ENCODE data around the gene CLIC1.

Gene CLIC1

DNA sequence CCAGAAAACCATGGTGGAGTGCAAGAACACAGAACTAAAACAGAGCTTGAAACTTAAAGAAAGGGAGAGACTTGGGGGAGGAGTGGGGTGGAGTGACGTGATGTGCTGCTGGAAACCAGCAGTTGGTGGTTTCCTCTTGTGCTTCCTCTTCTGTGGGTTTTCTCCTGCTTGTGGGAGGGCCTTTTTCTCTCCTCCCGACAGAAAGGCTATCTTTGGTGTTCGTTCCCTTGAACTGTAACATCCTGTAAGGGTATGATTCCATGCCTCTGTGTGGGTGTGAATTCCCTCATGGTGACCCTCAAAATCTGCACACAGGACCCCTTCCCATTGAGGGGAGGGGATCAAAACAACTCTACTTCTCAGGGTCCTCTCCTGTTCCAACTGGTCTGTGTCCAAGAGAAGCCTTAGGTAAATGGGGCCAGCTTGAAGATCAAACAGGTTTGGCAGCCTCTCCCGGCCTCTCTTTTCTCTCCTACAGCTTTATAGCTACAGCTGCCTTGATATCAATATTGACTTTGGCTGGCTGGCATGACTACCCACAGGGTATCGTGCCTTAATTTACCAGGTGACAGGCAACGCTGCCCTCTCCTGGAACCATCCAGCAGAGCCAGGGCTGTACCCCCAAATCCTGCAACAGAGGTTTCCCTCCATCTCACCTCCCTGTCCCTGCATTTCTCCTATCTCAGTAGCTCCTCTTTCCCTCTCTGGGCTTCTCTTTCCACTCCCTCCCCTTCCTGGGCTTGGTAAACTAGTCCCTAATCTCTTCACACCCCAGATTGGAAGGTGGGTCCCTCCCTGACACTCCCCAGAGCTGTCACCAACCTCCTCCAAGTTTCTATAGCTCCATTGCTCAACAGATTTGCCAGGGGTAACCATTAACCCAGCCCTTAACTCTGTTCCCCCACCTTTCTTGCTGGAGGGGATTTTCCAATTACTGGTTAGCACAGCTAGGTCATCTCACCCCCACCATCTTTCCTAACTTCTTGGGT, 2.0 kb upstream of the CLIC1 start:
- no peak for DNase-seq

DNA sequence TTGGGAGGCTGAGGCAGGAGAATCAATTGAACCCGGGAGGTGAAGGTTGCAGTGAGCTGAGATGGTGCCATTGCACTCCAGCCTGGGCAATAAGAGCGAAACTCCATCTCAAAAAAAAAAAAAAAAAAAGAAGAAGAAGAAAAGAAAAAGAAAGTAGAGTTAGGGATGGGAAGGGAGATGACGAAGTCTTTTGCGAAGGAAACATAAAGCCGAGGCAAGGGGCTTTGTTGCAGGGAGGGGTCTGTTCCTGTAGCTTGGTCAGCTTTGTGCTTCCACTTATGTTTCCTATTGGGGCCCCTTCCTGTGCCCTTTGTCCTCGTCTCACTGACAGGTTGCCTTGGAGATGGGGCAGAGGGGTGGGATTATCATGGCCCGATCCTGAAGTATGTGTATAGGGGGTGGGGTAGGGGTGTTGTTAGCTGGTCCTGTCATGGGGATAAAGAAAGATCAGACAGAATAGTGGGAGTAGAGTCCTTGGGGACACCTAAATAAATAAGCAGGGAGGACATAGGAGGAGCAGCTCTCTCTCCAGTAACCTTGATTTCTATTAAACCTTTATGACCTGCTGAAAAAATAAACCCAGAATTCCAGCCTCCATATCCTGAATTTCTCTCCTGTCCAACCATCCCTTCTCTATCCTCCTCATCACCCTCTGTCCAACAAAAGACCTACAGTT, 1.1 kb upstream of the CLIC1 start:
- DNase-seq: no peak

DNA sequence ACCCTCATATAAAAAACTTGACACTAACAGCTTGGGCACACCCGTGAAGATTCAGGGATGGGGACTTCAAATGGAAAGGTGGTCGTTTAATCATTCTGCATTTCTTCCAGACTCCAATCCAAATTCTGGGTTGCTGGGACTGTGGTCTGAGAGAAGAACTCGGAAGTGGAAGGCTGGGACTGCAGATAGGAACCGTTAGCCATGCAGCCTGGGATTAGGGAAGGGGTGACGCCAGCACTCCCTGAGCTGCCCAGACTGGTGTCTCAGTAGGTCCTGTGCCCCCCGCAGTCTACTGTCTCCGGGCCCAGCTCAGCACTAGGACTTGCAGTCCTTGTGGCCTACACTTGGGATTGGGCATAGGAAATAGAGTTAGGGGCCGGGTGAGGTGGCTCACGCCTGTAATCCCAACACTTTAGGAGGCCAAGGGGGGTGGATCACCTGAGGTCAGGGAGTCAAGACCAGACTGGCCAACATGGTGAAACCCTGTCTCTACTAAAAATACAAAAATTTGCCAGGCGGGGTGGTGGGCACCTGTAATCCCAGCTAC, 511 bp upstream of the CLIC1 start:
- DNase-seq: no peak

DNA sequence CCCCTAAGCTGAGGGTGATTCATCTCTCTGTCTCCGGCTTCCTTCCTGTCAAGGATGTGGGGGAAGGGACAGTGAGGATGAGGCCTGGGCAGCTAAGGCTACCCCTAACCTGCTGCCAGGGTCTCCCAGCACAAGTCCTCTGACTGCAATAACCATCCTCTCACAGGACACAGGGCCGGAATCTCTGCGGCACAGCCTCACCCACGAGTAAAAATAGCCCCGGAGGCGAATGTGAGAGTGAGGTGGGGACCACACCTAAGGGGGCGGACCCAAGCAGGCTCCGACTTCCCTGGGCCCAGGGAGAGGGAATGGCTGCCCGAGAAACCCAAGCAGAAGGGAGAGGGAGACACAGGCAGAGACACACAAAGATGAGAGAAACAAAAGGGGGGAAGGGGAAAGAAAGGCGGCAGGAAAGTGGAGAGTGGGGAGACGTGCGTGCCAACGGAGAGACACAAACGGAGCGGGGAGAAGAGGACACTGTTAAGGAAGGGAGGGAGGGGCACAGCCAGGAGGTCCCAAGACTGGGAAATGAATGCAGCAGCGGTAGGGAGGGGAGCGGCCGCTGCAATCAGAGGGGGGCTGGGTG, 1.4 kb downstream of the CLIC1 start:
- no peak for DNase-seq

DNA sequence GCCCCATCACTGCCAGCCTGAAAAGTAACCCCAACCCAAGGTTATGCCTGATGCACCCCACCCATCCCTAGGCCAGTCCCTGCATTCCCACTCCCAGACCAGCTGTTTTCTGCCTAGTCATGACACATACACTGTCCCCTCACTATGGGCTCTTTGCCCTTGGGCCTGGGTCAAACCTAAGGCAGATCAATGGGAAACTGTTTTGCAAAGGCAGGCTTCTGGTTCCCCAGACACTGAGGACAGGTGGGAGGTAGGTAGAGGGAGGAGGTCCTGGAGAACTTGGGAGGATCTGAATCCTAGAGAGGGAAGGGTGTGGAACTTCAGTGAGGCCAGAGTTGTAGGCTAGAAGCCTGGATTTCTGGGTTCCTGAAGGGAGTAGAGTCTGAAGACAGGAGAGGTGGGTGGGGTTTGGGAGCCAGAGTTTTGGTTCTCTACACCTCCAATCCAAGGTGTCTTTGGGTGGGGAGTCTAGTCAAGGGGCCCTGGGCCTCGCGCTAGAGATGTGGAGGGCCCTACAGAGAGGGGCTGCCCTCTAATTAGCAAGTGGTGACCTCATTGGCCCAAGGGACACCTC, 2.0 kb downstream of the CLIC1 start:
- DNase-seq: no peak

DNA sequence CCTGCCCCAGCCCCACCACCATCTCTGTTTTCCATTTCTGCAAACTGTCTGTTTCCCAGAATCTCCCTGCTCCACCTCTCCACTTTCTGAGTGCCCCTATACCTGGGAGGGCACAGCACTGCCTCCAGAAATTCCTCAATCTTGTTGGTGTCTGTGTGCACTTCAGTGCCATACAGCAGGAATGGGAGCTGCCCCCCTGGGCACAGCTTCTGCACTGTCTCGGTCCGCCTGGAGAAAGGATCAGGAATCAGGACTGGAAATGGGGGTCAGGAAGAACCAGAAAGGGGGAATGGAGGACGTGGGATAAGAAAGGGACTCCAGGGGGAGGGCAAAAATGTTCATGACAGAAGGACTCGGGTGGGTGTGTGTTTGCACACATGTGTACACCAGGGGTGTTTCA, 2.6 kb downstream of the CLIC1 start:
- no peak for DNase-seq

DNA sequence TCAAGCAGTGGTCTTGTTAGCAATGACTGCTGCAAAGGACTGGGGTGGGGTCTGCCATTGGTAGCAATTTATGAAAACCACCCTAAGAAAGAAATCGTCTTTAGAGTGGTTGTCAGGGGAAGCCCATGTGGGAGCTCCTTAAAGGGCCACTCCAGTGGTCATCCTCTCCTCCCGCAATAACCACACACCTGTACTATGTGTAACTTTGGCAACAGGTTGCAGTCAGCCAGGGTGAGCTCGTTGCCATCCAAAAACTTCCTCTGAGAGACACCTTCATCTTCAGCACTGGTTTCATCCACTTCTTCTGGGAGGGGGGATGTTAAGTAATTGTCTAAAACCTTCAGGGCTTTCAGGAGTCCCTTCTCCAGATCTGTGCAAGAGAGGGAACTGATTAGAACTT, 4.3 kb downstream of the CLIC1 start:
- no peak for DNase-seq

DNA sequence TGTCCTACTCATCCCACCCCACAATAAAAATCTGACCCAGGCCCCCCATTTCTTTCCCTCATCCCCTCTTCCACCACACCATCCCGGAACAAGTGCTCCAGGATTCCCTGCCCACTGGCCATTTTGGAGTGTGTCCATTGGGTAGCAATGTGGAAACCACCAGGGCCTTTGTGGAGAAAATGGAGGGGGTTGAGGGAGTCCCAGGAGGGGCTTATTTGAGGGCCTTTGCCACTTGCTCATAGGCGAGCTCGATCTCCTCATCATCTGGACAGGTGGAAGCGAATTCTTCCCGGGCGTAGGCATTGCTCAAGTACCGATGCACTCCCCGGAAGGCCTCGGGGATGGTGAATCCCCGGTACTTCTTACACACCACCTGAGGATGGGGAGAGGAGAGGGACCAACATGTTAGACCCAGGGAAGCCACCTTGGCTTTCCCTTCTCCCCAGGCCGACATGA, 5.7 kb downstream of the CLIC1 start:
- no peak for DNase-seq

DNA sequence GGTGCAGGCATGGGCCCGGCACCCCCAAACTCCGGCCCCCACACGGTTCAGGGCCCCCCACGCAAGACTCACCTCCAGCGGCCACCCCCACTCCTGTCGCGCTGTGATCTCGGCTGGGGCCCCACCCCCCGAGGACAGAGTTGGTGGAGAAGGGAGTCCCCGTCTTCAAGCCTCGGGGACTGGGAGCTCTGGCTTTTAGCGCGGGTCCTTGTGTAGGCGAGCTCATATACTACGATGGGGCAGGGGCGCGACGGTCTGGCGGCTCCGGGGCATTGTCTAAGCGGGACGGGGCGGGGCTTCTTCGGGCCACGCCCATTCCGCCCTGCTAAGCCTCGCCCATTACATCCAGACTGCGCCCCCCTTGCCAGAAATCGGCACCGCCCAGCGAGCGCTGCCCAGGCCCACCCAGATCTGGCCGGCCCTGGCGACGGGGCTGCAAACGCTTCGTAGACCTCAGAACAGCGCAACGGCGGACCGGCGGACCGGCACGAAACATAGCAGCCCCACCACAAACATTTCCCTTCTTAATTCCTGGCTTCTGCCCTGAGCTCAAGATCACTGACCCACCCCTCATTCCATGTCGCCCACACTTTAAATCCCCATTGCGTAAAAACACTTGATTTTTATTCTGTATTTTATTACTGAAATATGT, 6.2 kb downstream of the CLIC1 start:
- peak; percentile 24 for DNase-seq

DNA sequence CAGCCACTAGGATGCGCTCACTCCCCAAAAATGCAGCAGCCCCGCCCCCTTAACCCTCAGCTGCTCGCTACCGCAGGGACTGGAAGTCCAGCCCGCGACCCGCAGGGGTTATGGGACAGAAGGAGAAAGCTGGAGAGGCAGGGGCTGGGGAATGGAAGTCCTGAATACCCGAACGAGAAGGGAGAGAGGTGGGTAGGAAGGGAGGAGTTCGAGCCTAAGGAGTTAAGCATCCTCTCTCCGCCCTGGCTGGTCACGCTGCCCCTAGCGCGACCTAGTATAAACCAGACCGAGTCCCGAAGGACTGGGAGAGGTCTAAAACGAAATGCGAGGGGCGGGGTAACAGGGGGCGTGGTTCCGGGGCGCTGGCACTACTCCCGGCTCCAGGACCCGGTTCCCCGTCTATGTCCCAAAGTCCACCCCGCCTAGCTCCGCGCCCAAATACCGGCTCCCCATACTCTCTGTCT, 6.8 kb downstream of the CLIC1 start:
- DNase-seq: peak; percentile 77

DNA sequence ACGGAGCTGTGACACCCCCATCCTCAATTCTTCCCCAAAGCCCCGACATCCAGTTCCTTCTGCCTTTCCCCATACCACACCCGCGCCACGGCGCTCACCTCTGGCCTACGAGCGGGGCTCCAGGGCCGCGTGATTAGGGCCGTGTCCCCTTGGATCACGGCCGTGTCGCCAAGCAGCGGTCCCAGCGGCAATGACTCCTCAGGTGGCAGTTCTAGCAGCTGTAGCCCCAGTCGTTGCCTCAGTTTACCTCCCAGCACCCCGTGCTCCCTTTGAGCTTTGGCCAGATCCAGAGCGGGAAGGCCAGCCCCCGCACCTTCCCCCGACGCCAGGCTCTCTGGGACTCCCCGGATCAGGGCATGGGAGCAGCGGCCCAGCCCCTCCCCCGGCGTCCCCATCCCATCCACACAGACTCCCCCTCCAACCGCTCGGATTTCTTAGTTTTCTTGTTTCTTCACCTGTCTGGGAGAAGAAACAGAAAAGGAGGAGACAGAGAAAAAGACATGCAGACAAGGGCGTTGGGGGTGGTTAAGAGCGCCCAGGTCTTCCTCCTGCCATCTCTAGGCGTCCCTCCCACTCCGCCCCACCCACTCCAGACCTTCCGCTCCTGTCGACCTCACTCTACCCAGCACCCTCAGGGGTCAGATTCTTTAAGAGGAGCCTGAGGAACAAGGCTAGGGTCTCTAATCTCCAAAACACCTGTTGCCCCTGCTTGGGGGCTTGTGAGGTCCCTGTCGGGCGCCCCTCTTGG, 7.4 kb downstream of the CLIC1 start, which contains the start of gene DDAH2:
Gene DDAH2, minus strand, starts transcription at position 533 of the 748 bp plus-strand sequence. Its CDS starts 138 bp downstream, at position 395.
- no peak for DNase-seq

DNA sequence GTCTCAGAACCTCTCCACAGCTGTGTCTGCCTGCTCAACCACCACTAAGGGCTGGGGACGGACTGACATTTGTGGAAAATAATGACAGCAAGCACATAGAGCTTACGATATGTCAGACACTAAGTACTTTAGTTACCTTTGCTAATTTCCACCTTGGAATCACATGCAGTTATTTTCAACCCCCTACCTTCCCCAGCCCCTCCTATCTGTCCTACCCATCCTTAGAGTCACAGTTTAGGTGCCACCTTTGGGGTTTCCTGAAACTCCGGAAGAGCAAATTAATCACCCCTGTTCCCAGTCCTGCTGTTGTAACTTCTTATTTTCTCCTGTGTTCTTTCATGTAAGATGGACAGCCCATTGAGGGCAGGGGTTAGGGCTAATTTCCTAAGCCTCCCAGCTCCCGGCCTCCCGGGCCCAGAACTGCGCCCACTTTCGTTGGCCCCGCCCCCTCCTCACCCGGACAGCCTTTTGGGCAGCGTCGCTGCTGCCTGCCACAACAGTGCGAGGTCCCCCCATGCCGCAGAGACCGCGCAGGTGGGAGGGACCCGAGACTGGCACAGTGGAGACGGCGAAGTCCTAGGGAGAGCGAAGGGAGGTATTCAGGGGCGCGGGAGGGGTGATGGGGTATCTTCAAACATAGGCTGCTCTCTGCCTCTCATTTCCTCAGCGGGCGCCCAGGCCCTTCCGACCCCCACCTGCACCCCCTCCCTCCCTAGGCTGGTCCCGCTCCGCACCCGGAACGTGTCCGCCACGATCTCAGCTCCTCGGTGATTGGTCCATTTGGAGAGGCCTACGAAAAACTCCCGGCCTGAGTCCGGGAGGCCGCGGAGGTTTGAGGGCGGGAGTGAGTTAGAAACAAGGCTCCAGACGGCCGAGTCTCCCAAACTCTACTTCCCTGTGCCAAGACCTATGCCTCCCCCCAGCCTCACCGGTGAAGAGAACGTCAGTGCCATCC, 8.3 kb downstream of the CLIC1 start:
- no peak for DNase-seq

DNA sequence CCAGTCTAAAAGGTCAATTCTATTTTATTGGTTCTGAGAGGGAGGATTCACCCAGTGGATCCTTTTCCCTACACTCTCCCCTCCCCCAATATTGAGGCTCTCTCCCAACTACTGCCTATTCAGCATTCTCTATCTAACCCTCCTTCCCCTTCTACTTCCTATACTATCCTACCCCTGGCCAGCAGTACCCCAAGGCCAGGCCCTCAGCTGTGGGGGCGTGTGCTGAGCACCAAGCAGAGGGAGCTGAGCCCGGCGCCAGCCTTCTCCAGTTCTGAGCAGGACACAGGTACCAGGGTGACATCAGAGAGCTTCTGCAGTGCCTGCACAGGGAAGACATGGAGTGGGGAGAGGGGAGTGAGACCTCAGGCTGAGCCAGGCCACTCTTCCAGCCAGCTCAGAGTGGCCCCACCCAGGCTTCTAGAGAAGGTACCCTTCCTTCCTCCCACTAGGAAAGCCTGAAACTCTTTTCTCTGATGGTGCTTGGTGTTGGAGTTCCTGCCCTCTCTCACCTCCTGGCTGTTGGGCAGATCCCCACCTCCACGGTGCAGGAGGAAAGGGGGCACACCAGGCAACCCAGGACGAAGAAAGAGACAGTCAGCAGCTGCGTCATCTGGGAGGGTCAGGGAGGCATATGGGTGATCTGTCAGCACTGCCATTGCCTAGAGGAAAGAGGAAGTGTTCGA, 9.2 kb downstream of the CLIC1 start:
- DNase-seq: no peak

DNA sequence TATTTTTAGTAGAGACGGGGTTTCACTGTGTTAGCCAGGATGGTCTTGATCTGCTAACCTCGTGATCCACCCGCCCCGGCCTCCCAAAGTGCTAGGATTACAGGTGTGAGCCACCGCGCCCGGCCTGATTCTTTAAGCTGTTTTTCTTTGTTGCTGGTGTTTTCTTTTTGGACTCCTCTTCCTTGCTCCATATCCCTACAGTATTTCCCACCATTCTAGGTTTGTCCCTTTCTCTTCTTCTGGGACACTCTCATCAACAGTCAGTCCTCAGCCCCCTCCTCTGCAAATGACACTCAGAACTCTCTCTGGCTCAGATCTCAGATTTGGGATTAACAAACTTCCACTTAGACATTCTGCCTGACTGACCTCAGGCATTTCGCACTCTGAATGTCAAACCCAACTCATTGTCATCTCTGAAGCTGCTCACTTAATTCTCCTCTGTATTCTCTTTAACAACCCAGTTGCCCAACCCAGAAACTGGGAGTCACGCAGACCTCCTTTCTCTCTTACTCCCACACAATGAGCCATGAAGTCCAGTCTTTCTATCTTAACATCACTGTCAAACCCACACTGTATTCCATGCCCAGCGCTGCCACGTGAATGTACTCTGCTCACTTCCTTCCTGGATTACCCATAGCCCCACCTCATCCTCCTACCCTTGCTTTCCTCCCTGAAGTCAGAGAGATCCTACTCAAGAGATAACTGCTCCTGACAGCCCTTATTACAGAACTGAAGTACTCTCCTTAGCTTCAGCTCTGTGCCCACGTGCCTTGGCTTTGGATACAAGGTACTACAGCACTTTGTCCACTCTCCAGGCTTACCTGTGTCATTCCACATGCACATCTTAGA, 10.6 kb downstream of the CLIC1 start:
- no peak for DNase-seq

DNA sequence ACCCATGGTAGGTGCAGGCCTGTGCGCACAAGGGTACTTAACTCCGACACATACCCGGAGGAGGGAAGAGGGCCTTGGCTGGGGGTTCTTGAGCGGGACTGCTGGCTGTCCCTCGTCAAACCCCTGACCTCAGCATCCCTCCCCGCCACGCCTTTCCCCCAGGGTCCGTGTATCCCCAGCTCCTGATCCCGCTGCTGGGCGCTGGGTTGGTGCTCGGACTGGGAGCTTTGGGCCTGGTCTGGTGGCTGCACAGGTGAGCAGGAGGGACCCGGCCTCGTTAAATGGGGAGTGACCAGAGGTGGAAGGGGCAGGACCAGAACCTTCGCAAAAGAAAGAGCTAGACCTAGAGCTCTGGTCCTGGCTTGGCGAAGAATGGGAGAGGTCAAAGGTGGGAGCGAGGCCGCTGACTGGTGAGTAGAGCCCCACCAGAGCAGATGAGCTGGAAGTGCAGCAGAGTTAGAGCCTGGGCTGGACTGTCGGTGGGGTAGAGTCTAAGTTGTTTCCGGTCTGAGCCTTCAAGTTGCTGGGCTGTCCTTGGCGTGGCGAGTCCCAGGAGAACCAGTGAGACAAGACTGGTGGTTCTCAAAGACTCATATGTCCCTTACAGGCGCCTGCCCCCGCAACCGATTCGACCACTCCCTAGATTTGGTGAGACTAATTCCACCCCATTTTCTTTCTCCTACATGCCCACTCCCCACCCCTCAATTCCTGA, 12.2 kb downstream of the CLIC1 start:
- no peak for DNase-seq

DNA sequence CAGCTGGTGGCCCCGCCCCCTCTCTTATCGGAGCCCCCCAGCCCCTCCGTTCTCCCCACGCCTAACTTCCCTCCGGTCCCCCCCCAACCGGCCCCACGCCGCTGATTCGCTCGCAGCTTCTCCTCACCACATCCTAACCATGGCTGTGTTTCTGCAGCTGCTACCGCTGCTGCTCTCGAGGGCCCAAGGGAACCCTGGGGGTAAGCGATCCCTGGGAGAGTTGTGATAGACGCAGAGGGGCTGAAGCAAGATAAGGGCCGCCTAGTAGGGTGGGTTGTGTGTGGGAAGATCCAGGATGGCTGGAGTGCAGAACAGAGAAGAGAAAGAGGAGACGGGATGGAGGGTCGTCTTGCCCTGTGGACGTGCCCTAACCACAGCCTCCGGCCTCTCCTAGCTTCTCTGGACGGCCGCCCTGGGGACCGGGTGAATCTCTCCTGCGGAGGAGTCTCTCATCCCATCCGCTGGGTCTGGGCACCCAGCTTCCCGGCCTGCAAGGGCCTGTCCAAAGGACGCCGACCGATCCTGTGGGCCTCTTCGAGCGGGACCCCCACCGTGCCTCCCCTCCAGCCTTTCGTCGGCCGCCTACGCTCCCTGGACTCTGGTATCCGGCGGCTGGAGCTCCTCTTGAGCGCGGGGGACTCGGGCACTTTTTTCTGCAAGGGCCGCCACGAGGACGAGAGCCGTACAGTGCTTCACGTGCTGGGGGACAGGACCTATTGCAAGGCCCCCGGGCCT, 12.9 kb downstream of the CLIC1 start, which contains the start of gene MPIG6B:
Gene MPIG6B, plus strand, starts transcription at position 129 of the 735 bp plus-strand sequence. Its CDS starts 11 bp downstream, at position 140.
- peak; percentile 9 for DNase-seq

DNA sequence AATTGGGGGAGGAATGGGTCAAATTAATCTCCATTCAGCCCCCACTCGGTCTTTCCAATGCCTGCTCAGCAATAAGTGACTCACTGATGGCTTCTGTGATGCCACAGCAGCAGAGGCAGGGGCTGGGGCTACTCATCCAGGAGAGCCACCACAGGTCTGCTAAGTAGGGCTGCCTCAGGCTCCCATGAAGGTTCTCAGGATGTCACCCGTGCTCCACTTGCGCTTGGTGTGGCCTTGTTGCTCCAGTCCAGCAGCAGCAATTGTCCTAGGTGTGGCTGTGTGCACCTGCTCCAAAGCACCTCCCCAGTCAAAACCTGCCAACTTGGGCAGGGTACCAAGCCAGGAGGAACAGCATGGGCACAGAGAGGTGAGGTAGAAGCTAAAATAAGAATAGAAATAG, 14.2 kb downstream of the CLIC1 start:
- no peak for DNase-seq

Data from NCI-H2171 (cell line).